ENCODE results near the gene MAK. TPM values are rescaled to one million over a fixed set of nuclear protein-coding genes. Genes with fewer than 3 reads are reported as not detected.
"Not testable (repeated sequence)": the region's sequence is repeated elsewhere in the genome, so short reads cannot be mapped to it uniquely, and the experiment has no call there.

Gene MAK
- total RNA-seq, 5 donors from 2014 or later (not counting 1 experiment from before 2014, with no cell fraction given) = 0.19 to 0.26 (median 0.23) TPM; not detected in 2

DNA sequence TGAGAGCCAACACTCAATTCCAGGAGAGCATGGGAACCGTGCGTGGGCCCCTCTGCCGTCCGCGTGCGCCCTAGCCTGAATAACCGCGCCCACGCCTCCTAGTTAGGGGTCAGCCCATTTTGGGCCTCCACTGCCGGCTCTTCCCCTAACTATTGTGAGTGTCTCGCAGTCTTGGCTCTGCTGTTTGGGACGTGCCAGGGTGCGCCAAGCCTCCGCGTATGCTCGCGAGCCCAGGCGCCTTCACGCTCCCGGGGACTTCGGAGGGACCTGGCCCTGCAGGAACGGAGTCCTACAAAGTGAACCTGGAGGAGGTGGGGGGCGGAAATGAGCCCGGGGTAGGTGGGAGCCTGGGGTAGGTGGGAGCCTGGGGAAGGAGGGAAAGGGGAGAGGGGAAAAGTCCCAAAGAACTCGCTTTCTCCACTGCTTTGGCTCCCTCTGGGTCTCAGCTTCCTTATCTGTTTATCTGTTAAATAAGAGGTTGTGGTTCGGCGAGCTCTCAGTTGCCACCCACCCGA lies 44.4 kb upstream of the MAK start:
- ChIA-PET POLR2A (interaction anchor here in 1 of 2 donors (0.7 kb wide), 1 partner anchor 82 kb away, joined by 4 read pairs; no protein-coding TSS in a partner anchor), CTCF (no interaction called here)
- Histone ChIP-seq H3K9me3 (no peaks in the 10 kb centered on the region), H3K4me3 (ENCODE audit: control insufficient read depth in 1 of 2, extremely low read depth in 1 of 2, low read length in 1 of 2) (no peak overlapping the region), H3K4me1 (ENCODE audit: control insufficient read depth in 1 of 2, extremely low read depth in 1 of 2, insufficient read depth in 2 of 2, low read length in 2 of 2) (peaks cover 2 to 10% of the 10 kb centered on the region in 2 experiments), H3K27me3 (replicated peaks in 1 of 2; ENCODE audit: control insufficient read depth in 2 of 2, extremely low read depth in 1 of 2, insufficient read depth in 2 of 2, low read length in 1 of 2) (peaks cover 20 to 62% of the 10 kb centered on the region in 2 experiments), H3K27ac (ENCODE audit: low read length) (no peak overlapping the region), H3K36me3 (ENCODE audit: control insufficient read depth in 2 of 2, extremely low read depth in 1 of 2, insufficient read depth in 1 of 2, low read length in 1 of 2) (no peaks in the 10 kb centered on the region)
- WGBS (ENCODE audit: insufficient coverage) = 16% methylated on average over 21 of the region's 28 CpGs
- Mint-ChIP-seq H3K4me1 (peaks cover 5 to 29% (median 17%) of the 10 kb centered on the region in 3 donors), H3K27ac (no peak overlapping the region), H3K9me3 (no peaks in the 10 kb centered on the region), H3K4me3 (peak overlapping the region in 1 of 3 donors; percentile 29), H3K27me3 (peaks cover 40 to 70% of the 10 kb centered on the region in 2 donors), H3K36me3 (no peaks in the 10 kb centered on the region)
- DNase-seq = no peak
- ATAC-seq (replicated peaks in 1 of 4) = no peak

- CTCF ChIA-PET; H3K4me3 ChIP-seq (ENCODE audit: control insufficient read depth in 1 of 2, extremely low read depth in 1 of 2, low read length in 1 of 2); H3K9me3 Mint-ChIP-seq; H3K36me3 ChIP-seq (ENCODE audit: control insufficient read depth in 2 of 2, extremely low read depth in 1 of 2, insufficient read depth in 1 of 2, low read length in 1 of 2); H3K27ac ChIP-seq (ENCODE audit: low read length); ATAC-seq (replicated peaks in 1 of 4); H3K4me1 ChIP-seq (ENCODE audit: control insufficient read depth in 1 of 2, extremely low read depth in 1 of 2, insufficient read depth in 2 of 2, low read length in 2 of 2); DNase-seq; POLR2A ChIA-PET; H3K9me3 ChIP-seq; H3K36me3 Mint-ChIP-seq; H3K27ac Mint-ChIP-seq: not testable (repeated sequence)
- Mint-ChIP-seq H3K27me3 (peaks cover 38 to 72% of the 10 kb centered on the region in 2 donors), H3K4me1 (peaks cover 5 to 26% (median 14%) of the 10 kb centered on the region in 3 donors), H3K4me3 (peak overlapping the region in 1 of 3 donors; percentile 29)
- peaks cover 20 to 61% of the 10 kb centered on the region in 2 experiments for H3K27me3 ChIP-seq (replicated peaks in 1 of 2; ENCODE audit: control insufficient read depth in 2 of 2, extremely low read depth in 1 of 2, insufficient read depth in 2 of 2, low read length in 1 of 2)
- 34% methylated on average over 13 of the region's 14 CpGs for WGBS (ENCODE audit: insufficient coverage)
Measured at GRCh38 chr6:10882253-10882630, 43.9 kb upstream of the MAK start.

DNA sequence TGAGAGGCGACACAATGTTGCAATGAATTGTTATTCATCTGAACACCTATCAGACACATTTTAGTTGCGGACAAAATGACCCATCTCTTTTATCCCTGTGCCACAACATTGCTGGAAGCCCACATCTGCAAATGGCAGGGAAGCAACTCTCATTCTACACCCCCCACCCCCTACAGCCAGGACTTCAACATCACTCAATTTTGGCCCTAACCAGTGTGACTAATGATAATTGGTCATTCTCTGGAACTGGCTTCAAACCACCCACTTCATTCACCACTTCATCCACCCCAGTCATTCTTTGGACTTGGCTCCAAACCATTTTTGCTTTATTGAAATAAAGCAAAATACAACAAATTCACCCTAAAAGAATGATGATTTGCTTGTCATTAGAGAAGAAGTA lies 42.0 kb upstream of the MAK start:
- peaks cover 15 to 58% of the 10 kb centered on the region in 2 experiments for H3K27me3 ChIP-seq (replicated peaks in 1 of 2; ENCODE audit: control insufficient read depth in 2 of 2, extremely low read depth in 1 of 2, insufficient read depth in 2 of 2, low read length in 1 of 2)
- no peaks in the 10 kb centered on the region for H3K36me3 ChIP-seq (ENCODE audit: control insufficient read depth in 2 of 2, extremely low read depth in 1 of 2, insufficient read depth in 1 of 2, low read length in 1 of 2)
- no peaks in the 10 kb centered on the region for H3K4me1 ChIP-seq (ENCODE audit: control insufficient read depth in 1 of 2, extremely low read depth in 1 of 2, insufficient read depth in 2 of 2, low read length in 2 of 2)
- H3K27ac ChIP-seq (ENCODE audit: low read length) = no peak overlapping the region
- no peak for DNase-seq
- ChIA-PET POLR2A (no interaction called here), CTCF (no interaction called here)
- Mint-ChIP-seq H3K4me3 (no peak overlapping the region), H3K4me1 (peaks cover 5 to 18% (median 12%) of the 10 kb centered on the region in 3 donors), H3K27ac (no peak overlapping the region), H3K9me3 (no peaks in the 10 kb centered on the region), H3K36me3 (no peaks in the 10 kb centered on the region), H3K27me3 (peaks cover 27 to 60% of the 10 kb centered on the region in 2 donors)
- no peak overlapping the region for H3K4me3 ChIP-seq (ENCODE audit: control insufficient read depth in 1 of 2, extremely low read depth in 1 of 2, low read length in 1 of 2)
- no peak for ATAC-seq (replicated peaks in 1 of 4)
- no peaks in the 10 kb centered on the region for H3K9me3 ChIP-seq
- 70% methylated on average over 1 of the region's 2 CpGs for WGBS (ENCODE audit: insufficient coverage)

GRCh38 chr6:10877871-10878270 lies 39.5 kb upstream of the MAK start:
- Mint-ChIP-seq H3K4me3 (no peak overlapping the region), H3K4me1 (peaks cover 5 to 11% (median 7%) of the 10 kb centered on the region in 3 donors), H3K9me3 (no peaks in the 10 kb centered on the region), H3K27me3 (peaks cover 30 to 44% of the 10 kb centered on the region in 2 donors), H3K36me3 (no peaks in the 10 kb centered on the region), H3K27ac (no peak overlapping the region)
- Histone ChIP-seq H3K27ac (ENCODE audit: low read length) (no peak overlapping the region), H3K36me3 (ENCODE audit: control insufficient read depth in 2 of 2, extremely low read depth in 1 of 2, insufficient read depth in 1 of 2, low read length in 1 of 2) (no peaks in the 10 kb centered on the region), H3K27me3 (replicated peaks in 1 of 2; ENCODE audit: control insufficient read depth in 2 of 2, extremely low read depth in 1 of 2, insufficient read depth in 2 of 2, low read length in 1 of 2) (peaks cover 10 to 41% of the 10 kb centered on the region in 2 experiments), H3K4me3 (ENCODE audit: control insufficient read depth in 1 of 2, extremely low read depth in 1 of 2, low read length in 1 of 2) (no peak overlapping the region), H3K9me3 (no peaks in the 10 kb centered on the region), H3K4me1 (ENCODE audit: control insufficient read depth in 1 of 2, extremely low read depth in 1 of 2, insufficient read depth in 2 of 2, low read length in 2 of 2) (no peaks in the 10 kb centered on the region)
- ATAC-seq (replicated peaks in 1 of 4) (no peak), DNase-seq (no peak)
- no CpG with 5 or more reads among the region's 1 CpG for WGBS (ENCODE audit: insufficient coverage)
- ChIA-PET POLR2A (no interaction called here), CTCF (no interaction called here)

DNA sequence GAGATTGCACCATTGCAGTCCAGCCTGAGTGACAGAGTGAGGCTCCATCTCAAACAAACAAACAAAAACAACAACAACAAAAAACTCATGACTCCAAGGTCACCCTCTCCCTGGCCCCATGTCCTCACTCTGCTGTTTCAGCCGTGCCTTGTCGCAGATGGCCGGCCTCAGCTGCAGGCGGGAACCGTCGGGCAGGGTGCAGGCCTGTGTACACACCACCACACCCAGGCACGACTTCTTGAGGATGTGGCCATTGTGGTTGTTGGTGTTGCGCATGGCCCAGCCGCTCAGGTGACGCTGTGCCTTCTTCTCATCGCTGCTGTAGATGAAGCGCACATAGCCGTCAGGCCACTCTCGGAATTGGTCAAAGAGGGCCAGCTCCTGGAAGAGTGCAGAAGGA lies 38.7 kb upstream of the MAK start:
- ChIA-PET POLR2A (no interaction called here), CTCF (no interaction called here)
- DNase-seq = no peak
- no peaks in the 10 kb centered on the region for H3K36me3 ChIP-seq (ENCODE audit: control insufficient read depth in 2 of 2, extremely low read depth in 1 of 2, insufficient read depth in 1 of 2, low read length in 1 of 2)
- Mint-ChIP-seq H3K4me3 (no peak overlapping the region), H3K4me1 (peaks cover 0 to 4% (median 3%) of the 10 kb centered on the region in 3 donors), H3K27ac (no peak overlapping the region), H3K9me3 (no peaks in the 10 kb centered on the region), H3K27me3 (peaks cover 22 to 39% of the 10 kb centered on the region in 2 donors), H3K36me3 (no peaks in the 10 kb centered on the region)
- H3K27me3 ChIP-seq (replicated peaks in 1 of 2; ENCODE audit: control insufficient read depth in 2 of 2, extremely low read depth in 1 of 2, insufficient read depth in 2 of 2, low read length in 1 of 2) = peaks cover 10 to 35% of the 10 kb centered on the region in 2 experiments
- WGBS (ENCODE audit: insufficient coverage) = no CpG with 5 or more reads among the region's 14 CpGs
- no peak overlapping the region for H3K4me3 ChIP-seq (ENCODE audit: control insufficient read depth in 1 of 2, extremely low read depth in 1 of 2, low read length in 1 of 2)
- H3K27ac ChIP-seq (ENCODE audit: low read length) = no peak overlapping the region
- no peaks in the 10 kb centered on the region for H3K9me3 ChIP-seq
- no peaks in the 10 kb centered on the region for H3K4me1 ChIP-seq (ENCODE audit: control insufficient read depth in 1 of 2, extremely low read depth in 1 of 2, insufficient read depth in 2 of 2, low read length in 2 of 2)
- ATAC-seq (replicated peaks in 1 of 4) = no peak

GRCh38 chr6:10875026-10875425 lies 36.7 kb upstream of the MAK start:
- POLR2A ChIA-PET = no interaction called here
- Histone ChIP-seq H3K4me1 (ENCODE audit: control insufficient read depth in 1 of 2, extremely low read depth in 1 of 2, insufficient read depth in 2 of 2, low read length in 2 of 2) (no peaks in the 10 kb centered on the region), H3K36me3 (ENCODE audit: control insufficient read depth in 2 of 2, extremely low read depth in 1 of 2, insufficient read depth in 1 of 2, low read length in 1 of 2) (no peaks in the 10 kb centered on the region), H3K9me3 (no peaks in the 10 kb centered on the region), H3K27ac (ENCODE audit: low read length) (no peak overlapping the region), H3K27me3 (replicated peaks in 1 of 2; ENCODE audit: control insufficient read depth in 2 of 2, extremely low read depth in 1 of 2, insufficient read depth in 2 of 2, low read length in 1 of 2) (peaks cover 2 to 18% of the 10 kb centered on the region in 2 experiments), H3K4me3 (ENCODE audit: control insufficient read depth in 1 of 2, extremely low read depth in 1 of 2, low read length in 1 of 2) (no peak overlapping the region)
- Mint-ChIP-seq H3K4me1 (no peaks in the 10 kb centered on the region), H3K4me3 (no peak overlapping the region), H3K27me3 (peaks cover 22 to 25% of the 10 kb centered on the region in 2 donors), H3K9me3 (no peaks in the 10 kb centered on the region), H3K36me3 (no peaks in the 10 kb centered on the region), H3K27ac (no peak overlapping the region)
- CTCF ChIA-PET = no interaction called here
- WGBS (ENCODE audit: insufficient coverage) = 80% methylated on average over 3 of the region's 4 CpGs
- ATAC-seq (replicated peaks in 1 of 4) (no peak), DNase-seq (no peak)

DNA sequence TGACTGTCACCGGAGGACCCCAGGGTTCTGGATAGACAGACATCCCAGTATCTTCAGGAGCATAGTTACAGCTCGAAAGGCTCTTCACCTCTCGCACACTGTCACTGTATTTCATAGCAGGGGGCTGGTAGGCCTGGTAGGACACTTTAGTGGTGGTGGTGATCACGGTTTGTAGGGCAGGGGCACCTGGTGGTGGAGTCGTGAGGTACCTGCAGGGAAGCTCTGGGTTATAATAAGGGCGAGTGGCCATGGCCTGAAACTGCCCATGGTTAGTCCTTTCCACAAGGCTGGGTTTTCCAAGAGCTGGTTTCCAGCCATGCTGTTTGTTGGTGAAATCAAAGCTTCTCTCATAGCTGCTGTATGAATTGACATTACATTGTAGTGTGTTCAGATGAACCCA lies 35.9 kb upstream of the MAK start:
- no peaks in the 10 kb centered on the region for H3K4me1 Mint-ChIP-seq

More for the DNA sequence above, 35.9 kb upstream of the MAK start:
- ChIA-PET CTCF (no interaction called here), POLR2A (no interaction called here)
- Mint-ChIP-seq H3K27me3 (peaks cover 18 to 20% of the 10 kb centered on the region in 2 donors), H3K27ac (no peak overlapping the region), H3K9me3 (no peaks in the 10 kb centered on the region), H3K36me3 (no peaks in the 10 kb centered on the region), H3K4me3 (no peak overlapping the region)
- Histone ChIP-seq H3K36me3 (ENCODE audit: control insufficient read depth in 2 of 2, extremely low read depth in 1 of 2, insufficient read depth in 1 of 2, low read length in 1 of 2) (no peaks in the 10 kb centered on the region), H3K9me3 (no peaks in the 10 kb centered on the region), H3K27ac (ENCODE audit: low read length) (no peak overlapping the region), H3K4me3 (ENCODE audit: control insufficient read depth in 1 of 2, extremely low read depth in 1 of 2, low read length in 1 of 2) (no peak overlapping the region), H3K4me1 (ENCODE audit: control insufficient read depth in 1 of 2, extremely low read depth in 1 of 2, insufficient read depth in 2 of 2, low read length in 2 of 2) (no peaks in the 10 kb centered on the region), H3K27me3 (replicated peaks in 1 of 2; ENCODE audit: control insufficient read depth in 2 of 2, extremely low read depth in 1 of 2, insufficient read depth in 2 of 2, low read length in 1 of 2) (peaks cover 0 to 14% of the 10 kb centered on the region in 2 experiments)
- WGBS (ENCODE audit: insufficient coverage) = 75% methylated on average over 4 of the region's 6 CpGs
- ATAC-seq (replicated peaks in 1 of 4) (no peak), DNase-seq (no peak)
